ENCODE measurements around the gene COL18A1.

Gene COL18A1

DNA sequence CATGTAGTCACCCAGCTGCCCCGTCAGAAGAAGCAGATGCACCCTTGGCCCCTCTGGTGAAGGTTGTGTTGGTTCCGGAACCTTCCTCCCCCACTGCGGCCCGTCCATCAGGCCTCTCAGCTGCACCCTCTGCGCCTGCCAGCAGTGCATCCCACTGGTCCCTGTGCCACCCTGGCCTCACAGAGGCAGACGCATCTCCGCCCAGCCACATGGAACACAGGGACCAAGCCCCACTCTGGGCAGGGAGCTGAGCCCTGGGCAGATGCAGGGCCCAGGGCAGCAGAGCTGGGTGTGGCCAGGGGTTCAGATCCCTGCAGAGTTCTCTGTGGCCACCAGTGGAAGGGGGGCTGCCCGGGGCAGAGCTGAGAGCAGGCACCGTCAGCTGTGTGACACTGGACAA lies 86.7 kb downstream of the COL18A1 start:
- no peak overlapping the region for H3K4me3 ChIP-seq (ENCODE audit: low read depth, low read length)
- no peak for TF ChIP-seq CTCF (IDR thresholded peaks at IDR 0.05; ENCODE audit: borderline replicate concordance, insufficient read depth, low read depth, low read length)

- H3K4me3 ChIP-seq (ENCODE audit: low read depth, low read length): no peak overlapping the region
- no peak for TF ChIP-seq CTCF (IDR thresholded peaks at IDR 0.05; ENCODE audit: borderline replicate concordance, insufficient read depth, low read depth, low read length)
Measured at GRCh38 chr21:45492765-45493164, 87.8 kb downstream of the COL18A1 start.

DNA sequence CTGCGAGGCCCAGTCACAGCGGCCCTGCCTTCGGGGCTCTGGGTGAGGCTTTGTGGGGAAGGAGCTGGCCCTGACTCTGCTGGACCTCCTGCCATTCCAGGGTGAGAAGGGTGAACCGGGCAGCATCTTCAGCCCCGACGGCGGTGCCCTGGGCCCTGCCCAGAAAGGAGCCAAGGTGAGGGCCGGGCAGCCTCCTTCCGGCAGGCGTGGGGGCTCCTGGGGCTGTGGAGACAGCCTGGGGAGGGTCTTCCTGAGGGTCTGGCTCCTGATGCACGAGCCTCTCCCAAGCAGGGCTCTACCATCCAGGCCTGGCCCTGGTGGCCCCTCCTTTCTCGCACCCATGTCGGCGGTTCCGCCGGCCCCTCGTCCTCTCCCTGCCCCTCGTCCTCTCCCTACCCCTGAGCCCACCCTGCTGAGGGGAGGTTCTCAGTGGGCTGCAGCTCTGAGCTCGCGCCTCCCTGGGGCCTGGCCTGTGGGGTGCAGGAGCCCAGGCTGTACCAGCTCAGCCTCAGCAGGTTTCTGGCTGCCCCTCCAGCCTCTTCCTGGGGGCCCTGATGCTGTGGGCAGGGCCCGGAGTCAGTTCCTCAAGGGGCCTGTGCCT lies 88.5 kb downstream of the COL18A1 start:
- TF ChIP-seq CTCF (IDR thresholded peaks at IDR 0.05; ENCODE audit: borderline replicate concordance, insufficient read depth, low read depth, low read length): no peak

GRCh38 chr21:45494135-45494850 lies 89.3 kb downstream of the COL18A1 start:
- no peak overlapping the region for H3K4me3 ChIP-seq (ENCODE audit: low read depth, low read length)
- no peak for TF ChIP-seq CTCF (IDR thresholded peaks at IDR 0.05; ENCODE audit: borderline replicate concordance, insufficient read depth, low read depth, low read length)

More for the DNA sequence above, 88.5 kb downstream of the COL18A1 start:
- no peak overlapping the region for H3K4me3 ChIP-seq (ENCODE audit: low read depth, low read length)

- no peak for TF ChIP-seq CTCF (IDR thresholded peaks at IDR 0.05; ENCODE audit: borderline replicate concordance, insufficient read depth, low read depth, low read length)
- no peak overlapping the region for H3K4me3 ChIP-seq (ENCODE audit: low read depth, low read length)
Measured at GRCh38 chr21:45494851-45495680, 90.1 kb downstream of the COL18A1 start.

DNA sequence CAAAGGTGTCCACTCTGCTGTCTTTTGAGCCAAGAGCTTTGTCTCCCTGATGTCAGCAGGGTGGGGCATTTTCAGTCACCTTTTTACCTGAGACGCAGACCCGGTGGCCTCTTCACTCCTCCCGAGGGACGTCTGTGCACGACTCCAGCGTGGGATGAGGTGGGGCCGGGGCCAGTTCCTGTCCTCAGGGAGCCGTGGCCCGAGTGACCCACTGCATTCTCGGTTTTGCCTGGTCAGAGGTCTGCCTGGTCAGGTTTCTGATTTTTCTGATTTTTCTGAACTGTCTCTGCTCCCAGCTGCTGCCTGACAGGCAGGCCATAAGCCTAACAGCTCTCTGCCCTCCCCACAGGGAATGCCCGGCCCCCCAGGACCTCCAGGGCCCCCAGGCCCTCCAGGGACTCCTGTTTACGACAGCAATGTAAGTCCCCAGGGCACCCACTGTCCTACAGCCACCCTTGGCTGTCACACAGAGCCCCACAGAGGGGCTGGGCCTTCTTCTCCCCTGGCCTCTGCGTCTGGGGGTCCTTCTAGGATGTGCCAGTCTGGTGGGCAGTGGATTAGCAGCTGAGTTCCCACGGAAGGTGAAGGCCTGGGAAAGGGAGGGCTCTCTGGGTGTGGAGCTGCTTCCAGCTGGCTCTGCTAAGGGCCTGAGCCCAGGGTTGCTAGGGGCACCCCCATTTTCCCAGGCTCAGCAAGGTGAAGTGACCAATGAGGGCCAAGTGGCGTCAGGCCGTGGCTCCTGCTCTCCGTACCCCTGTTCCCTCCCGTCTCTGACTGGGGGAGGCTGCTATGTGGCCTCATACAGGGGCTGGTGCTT lies 91.4 kb downstream of the COL18A1 start:
- H3K4me3 ChIP-seq (ENCODE audit: low read depth, low read length): no peak overlapping the region
- TF ChIP-seq CTCF (IDR thresholded peaks at IDR 0.05; ENCODE audit: borderline replicate concordance, insufficient read depth, low read depth, low read length): no peak
